Measurements from ENCODE around the gene ZDHHC5. TPM values are rescaled to one million over a fixed set of nuclear protein-coding genes. Genes with fewer than 3 reads are reported as not detected.

ZDHHC5 gene
- polyA plus RNA-seq, 1 donor = 46.4 TPM

Other genes starting within 250 kb of the ZDHHC5 start
- 13.4 TPM for gene SLC43A3, start 241.0 kb upstream of the ZDHHC5 start, polyA plus RNA-seq
- gene RTN4RL2, start 207.6 kb upstream of the ZDHHC5 start, polyA plus RNA-seq = 0.60 TPM
- 16.0 TPM for gene SLC43A1, start 152.4 kb upstream of the ZDHHC5 start, polyA plus RNA-seq
- 29.8 TPM for gene TIMM10, start 137.4 kb upstream of the ZDHHC5 start, polyA plus RNA-seq
- 0.58 TPM for gene SMTNL1, start 130.5 kb upstream of the ZDHHC5 start, polyA plus RNA-seq
- gene UBE2L6, start 100.4 kb upstream of the ZDHHC5 start, polyA plus RNA-seq = 60.3 TPM
- 48.9 TPM for gene SERPING1, start 70.4 kb upstream of the ZDHHC5 start, polyA plus RNA-seq
- gene YPEL4, start 18.2 kb upstream of the ZDHHC5 start, polyA plus RNA-seq = 2.6 TPM
- 13.8 TPM for gene CLP1, start 10.4 kb upstream of the ZDHHC5 start, polyA plus RNA-seq
- gene MED19, start 44.1 kb downstream of the ZDHHC5 start, polyA plus RNA-seq = 14.4 TPM
- gene TMX2, start 44.5 kb downstream of the ZDHHC5 start, polyA plus RNA-seq = 108 TPM
- 115 TPM for gene SELENOH, start 73.4 kb downstream of the ZDHHC5 start, polyA plus RNA-seq
- gene BTBD18, start 83.7 kb downstream of the ZDHHC5 start, polyA plus RNA-seq = 0.09 TPM
- gene CTNND1, start 93.7 kb downstream of the ZDHHC5 start, polyA plus RNA-seq = 224 TPM

All from large intestine (tissue), 1 donor.